IMR-90 (cell line): ENCODE results near the gene LPCAT2. TPM values are rescaled to one million over a fixed set of nuclear protein-coding genes. Genes with fewer than 3 reads are reported as not detected.
A peak's percentile ranks its signal among the peaks of the same experiment; 100 is the strongest.

ENCODE experiments used
- ATAC-seq: fragments of 200-7000 bp; cut with Tn5 transposase; 2 replicates; pipeline ENCODE4 v1.9.1; 2020; ENCODE audit warnings: low read depth, mild to moderate bottlenecking, moderate library complexity
- BruUV-seq: library from RNA; stranded (reverse); fragments of 400-500 nt; replicated peaks from 2 replicates; lab custom pipeline; 2021; lab: Mats Ljungman, UMichigan
- CTCF ChIA-PET: fragments of 300-600 bp; formaldehyde crosslinking; extraction: SDS; loops from one replicate; lab custom pipeline; 2021; ENCODE audit warnings: antibody characterized with exemption; lab: Yijun Ruan, JAX
- POLR2A ChIA-PET: fragments of 300-600 bp; sonication (Branson Sonifier 250); formaldehyde crosslinking; loops from one replicate; lab custom pipeline; 2022; ENCODE audit warnings: antibody characterized with exemption; ENCODE audit not compliant: unreplicated experiment; lab: Charles Lee
- DNase-seq: peaks from one replicate; pipeline ENCODE4 v3.0.0; 2013
- H2AFZ ChIP-seq: replicated peaks from 2 replicates; pipeline ENCODE3; 2013; ENCODE audit warnings: low read length, mild to moderate bottlenecking; ENCODE audit not compliant: poor library complexity
- H2AK5ac ChIP-seq: 2 replicates; pipeline ENCODE4 v1.6.1; 2013; ENCODE audit warnings: low read depth, low read length, inconsistent platforms
- H2AK9ac ChIP-seq: replicated peaks from 2 replicates; pipeline ENCODE3; 2013; ENCODE audit warnings: mild to moderate bottlenecking, low read depth, low read length, moderate library complexity; ENCODE audit not compliant: poor library complexity
- H2BK120ac ChIP-seq: 2 replicates; pipeline ENCODE4 v1.6.1; 2013; ENCODE audit warnings: low read depth, low read length, inconsistent platforms
- H2BK15ac ChIP-seq: 3 replicates; pipeline ENCODE4 v1.6.1; 2013; ENCODE audit warnings: low read depth, low read length, inconsistent platforms
- H2BK20ac ChIP-seq: 2 replicates; pipeline ENCODE4 v1.6.1; 2013; ENCODE audit warnings: low read depth, mild to moderate bottlenecking, inconsistent platforms, low read length, moderate library complexity
- H2BK5ac ChIP-seq: 2 replicates; pipeline ENCODE4 v1.6.1; 2013; ENCODE audit warnings: mild to moderate bottlenecking, low read depth, low read length, inconsistent platforms; ENCODE audit not compliant: poor library complexity, severe bottlenecking
- H3K14ac ChIP-seq: replicated peaks from 2 replicates; pipeline ENCODE4 v1.6.1; 2013; ENCODE audit warnings: low read depth, low read length, inconsistent platforms
- H3K18ac ChIP-seq: 2 replicates; pipeline ENCODE4 v1.6.1; 2013; ENCODE audit warnings: low read depth, low read length, control low read depth
- H3K23ac ChIP-seq: 2 replicates; pipeline ENCODE4 v1.6.1; 2013; ENCODE audit warnings: low read depth, low read length, inconsistent platforms
- H3K27ac ChIP-seq: 2 replicates; pipeline ENCODE4 v1.5.1; 2013; ENCODE audit warnings: mild to moderate bottlenecking, control low read depth, low read length; ENCODE audit not compliant: insufficient read depth
- H3K27me3 ChIP-seq: 2 replicates; pipeline ENCODE4 v1.6.1; 2013; ENCODE audit warnings: low read length; ENCODE audit not compliant: control insufficient read depth, insufficient read depth
- H3K36me3 ChIP-seq: 2 replicates; pipeline ENCODE4 v1.6.1; 2013; ENCODE audit warnings: low read length, mixed read lengths; ENCODE audit not compliant: control insufficient read depth, insufficient read depth
- H3K4ac ChIP-seq: 2 replicates; pipeline ENCODE4 v1.6.1; 2013; ENCODE audit warnings: low read depth, low read length, inconsistent platforms
- H3K4me1 ChIP-seq: 2 replicates; pipeline ENCODE4 v1.6.1; 2013; ENCODE audit warnings: low read length, mixed read lengths; ENCODE audit not compliant: control insufficient read depth, insufficient read depth
- H3K4me2 ChIP-seq: 2 replicates; pipeline ENCODE4 v1.6.1; 2013; ENCODE audit warnings: low read depth, mild to moderate bottlenecking, control low read depth, low read length, moderate library complexity
- H3K4me3 ChIP-seq: 2 replicates; pipeline ENCODE4 v1.5.1; 2013; ENCODE audit warnings: low read depth, mild to moderate bottlenecking, control low read depth, low read length, moderate library complexity; ENCODE audit not compliant: insufficient read depth
- H3K56ac ChIP-seq: 2 replicates; pipeline ENCODE4 v1.6.1; 2013; ENCODE audit warnings: low read length, inconsistent platforms; ENCODE audit not compliant: insufficient read depth; ENCODE audit errors: extremely low read depth
- H3K79me1 ChIP-seq, 2 experiments: 2 replicates each; pipeline ENCODE4 v1.6.1; 2013; ENCODE audit warnings: low read length in 2 of 2, inconsistent platforms in 1 of 2, low read depth in 1 of 2
- H3K9ac ChIP-seq: 2 replicates; pipeline ENCODE4 v1.6.1; 2013; ENCODE audit warnings: low read depth, low read length, control low read depth
- H3K9me1 ChIP-seq: 2 replicates; pipeline ENCODE4 v1.6.1; 2013; ENCODE audit warnings: low read length, inconsistent platforms; ENCODE audit not compliant: insufficient read depth
- H3K9me3 ChIP-seq: 2 replicates; pipeline ENCODE4 v1.6.1; 2013; ENCODE audit warnings: low read length; ENCODE audit not compliant: control insufficient read depth, insufficient read depth
- H4K20me1 ChIP-seq: 2 replicates; pipeline ENCODE4 v1.6.1; 2013; ENCODE audit warnings: low read length, inconsistent platforms; ENCODE audit not compliant: insufficient read depth
- H4K5ac ChIP-seq: 2 replicates; pipeline ENCODE4 v1.6.1; 2013; ENCODE audit warnings: mild to moderate bottlenecking, low read depth, low read length, control low read depth
- H4K8ac ChIP-seq, 2 experiments: 2 replicates each; pipeline ENCODE4 v1.6.1; 2013; ENCODE audit warnings: low read depth in 2 of 2, low read length in 2 of 2, control low read depth in 1 of 2, inconsistent platforms in 1 of 2
- H4K91ac ChIP-seq: 2 replicates; pipeline ENCODE4 v1.6.1; 2013; ENCODE audit warnings: low read depth, low read length, inconsistent platforms; ENCODE audit not compliant: insufficient read depth
- BHLHE40 ChIP-seq: fragments of 150-350 bp; IDR thresholded peaks from 2 replicates; pipeline ENCODE4 v1.6.1; 2016; ENCODE audit warnings: mild to moderate bottlenecking, low read depth, low read length
- CEBPB ChIP-seq: IDR thresholded peaks from 2 replicates; pipeline ENCODE4 v1.6.1; 2012; ENCODE audit warnings: low read depth, low read length, improper control_type of control experiment
- CHD1 ChIP-seq: IDR thresholded peaks from 2 replicates; pipeline ENCODE4 v1.6.1; 2012; ENCODE audit warnings: low read depth, low read length, improper control_type of control experiment
- FOS ChIP-seq: fragments of 150-350 bp; IDR thresholded peaks from 2 replicates; pipeline ENCODE4 v1.6.1; 2016; ENCODE audit warnings: low read depth, low read length
- MAZ ChIP-seq: IDR thresholded peaks from 2 replicates; pipeline ENCODE4 v1.6.1; 2012; ENCODE audit warnings: low read depth, mild to moderate bottlenecking, low read length, improper control_type of control experiment, moderate library complexity, borderline replicate concordance
- MXI1 ChIP-seq: IDR thresholded peaks from 2 replicates; pipeline ENCODE4 v1.6.1; 2012; ENCODE audit warnings: low read depth, mild to moderate bottlenecking, low read length, moderate library complexity, borderline replicate concordance
- NFE2L2 ChIP-seq: fragments of 150-350 bp; IDR thresholded peaks from 2 replicates; pipeline ENCODE4 v1.6.1; 2016; ENCODE audit warnings: low read depth, mild to moderate bottlenecking, low read length
- POLR2A ChIP-seq: IDR thresholded peaks from 2 replicates; pipeline ENCODE4 v1.6.1; 2012; ENCODE audit warnings: mild to moderate bottlenecking, low read depth, low read length
- RAD21 ChIP-seq: IDR thresholded peaks from 2 replicates; pipeline ENCODE4 v1.6.1; 2012; ENCODE audit warnings: low read length, improper control_type of control experiment
- RFX5 ChIP-seq: IDR thresholded peaks from 2 replicates; pipeline ENCODE4 v1.8.0; 2012; ENCODE audit warnings: low read depth, mild to moderate bottlenecking, low read length, moderate library complexity
- SMC3 ChIP-seq: fragments of 150-350 bp; IDR thresholded peaks from 2 replicates; pipeline ENCODE4 v1.6.1; 2016; ENCODE audit warnings: low read depth, mild to moderate bottlenecking, antibody characterized with exemption, low read length, moderate library complexity
- WGBS, 2 experiments: methylation state at CpG; one replicate each; pipeline versions ENCODE4 v1.1.5 to v1.1.7; 2013; ENCODE audit warnings: missing lambda C conversion rate in 2 of 2; ENCODE audit not compliant: insufficient read length in 1 of 2; ENCODE audit errors: extremely low coverage in 2 of 2; 5-methylcytosine and 5-hydroxymethylcytosine counted together
- dilution Hi-C: fragments of 300-500 bp; cut with HindIII; formaldehyde crosslinking; loops from one replicate; pipeline ENCODE4 v1.14.3; 2018; ENCODE audit warnings: low sequenced_read_pairs; ENCODE audit not compliant: unreplicated experiment
- in situ Hi-C: fragments of 300-500 bp; cut with MboI; formaldehyde crosslinking; loops from 3 replicates; pipeline ENCODE4 v1.14.3; 2019; ENCODE audit warnings: low sequenced_read_pairs, inconsistent platforms, mixed read lengths
- intact Hi-C: fragments of 100-400 bp; cut with micrococcal nuclease; formaldehyde crosslinking; loops from 2 replicates; pipeline ENCODE4 v1.10.0; 2022
- polyA plus RNA-seq, 3 experiments: library from polyadenylated mRNA; depleted of rRNA; stranded (reverse); fragments of >200 nt; gene quantifications; 2 replicates each; pipeline ENCODE4 v1.2.3, GENCODE V29; 2012; ENCODE audit warnings: low replicate concordance in 1 of 3
- total RNA-seq: library from RNA; depleted of rRNA; stranded (reverse); fragments of >200 nt; gene quantifications from 2 replicates; pipeline ENCODE4 v1.2.3, GENCODE V29; 2012
- TF ChIP-seq, protein P1 (sequence below): conservative IDR thresholded peaks from 2 replicates; pipeline ENCODE4 v1.5.1; 2012; ENCODE audit warnings: mild to moderate bottlenecking, low read depth, low read length, improper control_type of control experiment
- TF ChIP-seq, protein P2 (sequence below): fragments of 150-350 bp; IDR thresholded peaks from 2 replicates; pipeline ENCODE4 v1.6.1; 2017; ENCODE audit warnings: mild to moderate bottlenecking, antibody characterized with exemption, low read length, low read depth

LPCAT2 gene
- total and polyA plus RNA-seq, 2 of the 4 experiments (the other 2 are of a cell fraction) = 8.6 to 8.7 TPM

DNA sequence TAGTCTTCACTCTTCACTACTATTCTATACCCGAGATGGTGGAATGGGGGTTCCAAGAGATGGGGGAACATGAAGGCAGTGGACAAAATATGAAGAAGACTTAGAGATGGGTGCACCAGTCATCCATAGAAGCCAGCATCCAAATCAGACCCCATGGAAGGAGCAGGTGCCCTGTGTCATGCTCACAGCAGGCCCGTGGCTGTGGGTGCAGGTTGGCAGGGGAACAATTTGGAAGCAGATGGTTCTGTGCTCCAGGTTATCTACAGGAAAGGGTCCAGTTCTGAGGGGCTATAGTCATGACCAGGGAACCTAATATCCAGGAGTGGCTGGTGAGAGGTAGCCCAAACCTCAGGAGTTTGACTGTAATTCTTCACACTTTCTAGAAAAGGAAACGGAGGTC, 9.6 kb upstream of the LPCAT2 start (continued):
- TF ChIP-seq SMC3 = no peak

DNA sequence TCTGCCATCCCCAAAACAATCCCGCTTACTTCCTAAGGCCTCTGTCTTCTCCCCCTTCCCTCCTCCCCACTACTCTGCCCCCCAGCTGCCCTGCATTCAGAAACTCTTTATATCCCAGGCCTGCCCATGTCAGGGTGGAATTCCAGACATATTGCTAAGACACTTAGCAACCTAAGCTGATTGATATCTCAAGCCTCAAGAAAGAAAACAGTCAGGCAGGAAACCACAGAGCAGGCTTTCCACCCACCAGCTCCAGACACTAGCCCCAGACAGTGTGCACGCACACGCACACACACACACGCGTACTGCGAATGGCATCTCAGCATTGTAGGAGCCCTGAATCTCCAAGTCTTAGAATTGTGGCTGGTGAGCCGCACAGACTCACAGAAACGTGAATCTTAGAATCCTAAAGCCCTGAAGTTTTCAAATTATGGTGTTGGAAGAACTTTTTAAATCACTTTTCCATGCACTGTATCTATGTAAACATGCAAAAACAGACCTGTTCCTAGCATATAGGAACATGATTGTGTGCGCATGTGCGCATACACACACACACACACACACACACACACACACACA, 8.8 kb upstream of the LPCAT2 start:
- Histone ChIP-seq H2BK20ac (peak overlapping the region; percentile 51), H2AK5ac (peak overlapping the region; percentile 75), H3K9me3 (no peaks in the 10 kb centered on the region), H3K27me3 (no peaks in the 10 kb centered on the region), H2BK5ac (peak overlapping the region; percentile 83), H3K14ac (peak overlapping the region; percentile 11), H4K91ac (peak overlapping the region; percentile 56), H3K36me3 (peaks cover 53% of the 10 kb centered on the region), H2AK9ac (peak overlapping the region; percentile 48), H4K8ac (peak overlapping the region; percentile 20 to 66; a peak in 3 of 4 replicates), H3K4me3 (no peak overlapping the region), H3K56ac (peak overlapping the region; percentile 31; the same call in 1 of the 2 replicates), H3K27ac (peak overlapping the region; percentile 83), H3K9ac (peak overlapping the region; percentile 24; the same call in 1 of the 2 replicates), H3K4me2 (peak overlapping the region; percentile 33), H2AFZ (peak overlapping the region; percentile 38), H3K23ac (peak overlapping the region; percentile 13; the same call in 1 of the 2 replicates), H3K79me1 (peaks cover 0 to 16% of the 10 kb centered on the region in 2 experiments; a peak in 2 of 4 replicates), H3K9me1 (peaks cover 19% of the 10 kb centered on the region), H3K4me1 (peaks cover 34% of the 10 kb centered on the region), H2BK15ac (peak overlapping the region; percentile 33; the same call in 2 of the 3 replicates), H2BK120ac (peak overlapping the region; percentile 73), H4K20me1 (peaks cover 3% of the 10 kb centered on the region), H3K4ac (peak overlapping the region; percentile 82), H3K18ac (peak overlapping the region; percentile 28), H4K5ac (peak overlapping the region; percentile 9)
- ChIA-PET POLR2A (interaction anchor here (0.6 to 1.6 kb wide), 3 partner anchors 19 to 1517 kb away, joined by 3 to 4 read pairs (median 4); partner anchors contain the start of gene MMP2), CTCF (interaction anchor here (0.6 to 2.4 kb wide), 5 partner anchors 10 to 1780 kb away, joined by 3 to 11 read pairs (median 3); no protein-coding TSS in a partner anchor)
- intact Hi-C loops (loop anchor here (1.0 kb wide), 1 partner anchor 20 kb away; no protein-coding TSS in a partner anchor), in situ Hi-C loops (loop anchor here (25.0 kb wide), 1 partner anchor 862 kb away; no protein-coding TSS in a partner anchor), dilution Hi-C loops (no loop called here)
- DNase-seq = peak; percentile 99
- BruUV-seq = no TSS peak
- 4% methylated on average over 4 of the region's 10 CpGs; no CpG with 5 or more reads in 1 of the 2 experiments for WGBS, 2 experiments
- ATAC-seq = peak; percentile 77
- TF ChIP-seq BHLHE40 (peak; percentile 95), RFX5 (no peak), NFE2L2 (no peak), FOS (peak; percentile 76), CEBPB (0 out of 2 replicates have a peak, but pooled peaks have one; percentile 26), CHD1 (no peak), MAZ (peak; percentile 93), SMC3 (0 out of 2 replicates have a peak, but pooled peaks have one; percentile 14), RAD21 (no peak), POLR2A (peak; percentile 58; the same call in 1 of the 2 replicates), MXI1 (peak; percentile 81)
- TF ChIP-seq, protein P1, sequence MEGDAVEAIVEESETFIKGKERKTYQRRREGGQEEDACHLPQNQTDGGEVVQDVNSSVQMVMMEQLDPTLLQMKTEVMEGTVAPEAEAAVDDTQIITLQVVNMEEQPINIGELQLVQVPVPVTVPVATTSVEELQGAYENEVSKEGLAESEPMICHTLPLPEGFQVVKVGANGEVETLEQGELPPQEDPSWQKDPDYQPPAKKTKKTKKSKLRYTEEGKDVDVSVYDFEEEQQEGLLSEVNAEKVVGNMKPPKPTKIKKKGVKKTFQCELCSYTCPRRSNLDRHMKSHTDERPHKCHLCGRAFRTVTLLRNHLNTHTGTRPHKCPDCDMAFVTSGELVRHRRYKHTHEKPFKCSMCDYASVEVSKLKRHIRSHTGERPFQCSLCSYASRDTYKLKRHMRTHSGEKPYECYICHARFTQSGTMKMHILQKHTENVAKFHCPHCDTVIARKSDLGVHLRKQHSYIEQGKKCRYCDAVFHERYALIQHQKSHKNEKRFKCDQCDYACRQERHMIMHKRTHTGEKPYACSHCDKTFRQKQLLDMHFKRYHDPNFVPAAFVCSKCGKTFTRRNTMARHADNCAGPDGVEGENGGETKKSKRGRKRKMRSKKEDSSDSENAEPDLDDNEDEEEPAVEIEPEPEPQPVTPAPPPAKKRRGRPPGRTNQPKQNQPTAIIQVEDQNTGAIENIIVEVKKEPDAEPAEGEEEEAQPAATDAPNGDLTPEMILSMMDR = no peak
- TF ChIP-seq, protein P2, sequence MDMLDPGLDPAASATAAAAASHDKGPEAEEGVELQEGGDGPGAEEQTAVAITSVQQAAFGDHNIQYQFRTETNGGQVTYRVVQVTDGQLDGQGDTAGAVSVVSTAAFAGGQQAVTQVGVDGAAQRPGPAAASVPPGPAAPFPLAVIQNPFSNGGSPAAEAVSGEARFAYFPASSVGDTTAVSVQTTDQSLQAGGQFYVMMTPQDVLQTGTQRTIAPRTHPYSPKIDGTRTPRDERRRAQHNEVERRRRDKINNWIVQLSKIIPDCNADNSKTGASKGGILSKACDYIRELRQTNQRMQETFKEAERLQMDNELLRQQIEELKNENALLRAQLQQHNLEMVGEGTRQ = no peak; the same call in 1 of the 2 replicates
